HuH-7 (cell line): ENCODE data around the gene MAL.
"Not testable (repeated sequence)": the region's sequence is repeated elsewhere in the genome, so short reads cannot be mapped to it uniquely, and the experiment has no call there.

Experiments
- DNase-seq: peaks from one replicate; pipeline ENCODE4 v3.0.0; 2011; ENCODE audit warnings: low spot score

Gene MAL

GRCh38 chr2:95063086-95063958 lies 37.8 kb downstream of the MAL start:
- no peak for DNase-seq

DNA sequence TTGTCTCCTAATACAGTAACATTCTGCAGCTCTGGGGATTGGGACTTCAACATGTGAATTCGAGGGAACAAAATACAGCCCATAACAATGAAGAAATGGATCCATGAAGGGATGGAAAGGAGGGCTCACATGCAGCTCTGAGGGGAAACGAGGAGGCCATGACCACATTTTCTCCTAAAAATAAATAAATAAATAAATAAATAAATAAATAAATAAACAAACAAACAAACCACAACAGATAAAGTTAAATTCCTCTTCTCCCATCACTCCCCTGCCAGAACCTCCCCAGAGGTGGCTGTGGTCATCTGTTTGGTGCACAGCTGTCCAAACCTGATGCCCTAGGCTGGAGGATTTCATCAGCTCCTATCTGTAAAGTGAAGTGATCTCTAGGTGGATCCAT lies 42.7 kb downstream of the MAL start:
- DNase-seq, result no peak

GRCh38 chr2:95069465-95069864 lies 44.0 kb downstream of the MAL start:
- DNase-seq, result no peak

- DNase-seq, result no peak
Measured at GRCh38 chr2:95071856-95072255, 46.3 kb downstream of the MAL start.

GRCh38 chr2:95072424-95072823 lies 46.9 kb downstream of the MAL start:
- no peak for DNase-seq

DNA sequence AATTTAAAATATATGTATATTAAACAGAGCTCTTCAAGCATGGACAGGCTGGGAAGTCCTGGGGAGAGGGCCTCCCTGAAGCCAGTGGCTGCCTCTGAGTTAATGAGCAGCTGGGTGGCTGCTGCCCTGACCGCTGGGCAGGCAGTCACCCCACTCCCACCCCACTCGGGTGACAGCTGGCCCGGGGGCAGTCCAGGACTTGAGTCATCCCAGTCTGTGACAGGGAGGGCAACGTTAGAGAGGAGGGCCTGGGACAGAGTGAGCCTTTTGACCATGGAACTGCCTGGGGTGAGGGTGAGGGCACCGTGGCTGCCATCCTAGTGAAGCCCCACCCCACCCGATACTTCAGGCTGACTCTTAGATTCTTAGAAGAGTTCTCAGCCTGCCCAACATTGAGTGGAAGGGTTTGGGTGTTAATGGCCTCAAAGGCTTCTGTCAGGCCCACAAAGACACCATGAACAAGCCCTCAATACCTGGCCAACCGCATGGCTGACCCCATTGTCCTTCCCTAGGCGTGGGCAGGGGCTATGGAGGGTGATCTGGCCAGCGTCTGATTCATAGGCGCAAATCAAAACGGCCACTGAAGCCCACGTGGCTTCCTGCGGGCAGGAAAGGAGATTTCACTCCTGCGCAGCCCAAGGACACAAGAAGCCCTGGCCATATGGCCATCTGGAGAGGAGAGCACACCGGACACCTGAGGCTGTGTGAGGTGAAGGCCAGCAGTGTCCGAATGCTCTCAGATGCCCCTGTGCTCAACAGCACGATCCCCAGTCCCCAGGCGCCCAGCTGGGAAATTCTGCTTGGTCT lies 48.6 kb downstream of the MAL start:
- DNase-seq, result no peak

GRCh38 chr2:95074663-95075439 lies 49.3 kb downstream of the MAL start:
- no peak for DNase-seq

DNA sequence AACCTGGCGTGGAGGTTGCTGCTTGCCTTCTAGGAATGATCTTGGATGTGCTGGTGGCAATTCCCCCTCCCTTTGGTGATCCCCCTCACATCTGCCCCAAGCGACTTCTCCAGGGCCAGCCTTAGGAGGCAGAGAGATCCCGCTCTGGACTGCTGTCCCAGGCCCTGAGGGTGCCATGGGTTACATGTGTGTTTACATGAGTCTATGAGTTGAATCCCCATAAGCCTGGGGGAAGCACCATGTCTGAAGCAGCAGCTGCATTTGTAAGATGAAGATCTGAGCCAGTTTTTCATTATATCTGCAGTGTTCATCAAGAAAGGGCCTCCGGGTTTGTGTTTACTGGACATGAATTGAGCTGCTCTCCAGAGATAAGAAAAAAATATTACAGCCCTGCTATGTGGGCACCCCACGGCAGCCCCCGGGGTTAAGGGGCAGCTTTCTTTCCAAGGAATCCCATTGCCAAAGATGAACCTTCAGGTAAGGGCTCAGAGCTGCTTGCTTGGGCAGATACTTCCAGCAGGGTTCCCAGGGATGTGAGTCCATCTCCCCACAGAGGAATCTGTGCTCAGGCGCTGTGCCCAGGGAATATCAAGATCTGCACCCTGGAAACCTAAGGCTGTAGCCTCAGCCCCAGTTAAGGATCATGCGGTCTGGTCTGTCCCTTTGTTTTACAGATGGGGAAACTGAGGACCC lies 50.1 kb downstream of the MAL start:
- no peak for DNase-seq

DNA sequence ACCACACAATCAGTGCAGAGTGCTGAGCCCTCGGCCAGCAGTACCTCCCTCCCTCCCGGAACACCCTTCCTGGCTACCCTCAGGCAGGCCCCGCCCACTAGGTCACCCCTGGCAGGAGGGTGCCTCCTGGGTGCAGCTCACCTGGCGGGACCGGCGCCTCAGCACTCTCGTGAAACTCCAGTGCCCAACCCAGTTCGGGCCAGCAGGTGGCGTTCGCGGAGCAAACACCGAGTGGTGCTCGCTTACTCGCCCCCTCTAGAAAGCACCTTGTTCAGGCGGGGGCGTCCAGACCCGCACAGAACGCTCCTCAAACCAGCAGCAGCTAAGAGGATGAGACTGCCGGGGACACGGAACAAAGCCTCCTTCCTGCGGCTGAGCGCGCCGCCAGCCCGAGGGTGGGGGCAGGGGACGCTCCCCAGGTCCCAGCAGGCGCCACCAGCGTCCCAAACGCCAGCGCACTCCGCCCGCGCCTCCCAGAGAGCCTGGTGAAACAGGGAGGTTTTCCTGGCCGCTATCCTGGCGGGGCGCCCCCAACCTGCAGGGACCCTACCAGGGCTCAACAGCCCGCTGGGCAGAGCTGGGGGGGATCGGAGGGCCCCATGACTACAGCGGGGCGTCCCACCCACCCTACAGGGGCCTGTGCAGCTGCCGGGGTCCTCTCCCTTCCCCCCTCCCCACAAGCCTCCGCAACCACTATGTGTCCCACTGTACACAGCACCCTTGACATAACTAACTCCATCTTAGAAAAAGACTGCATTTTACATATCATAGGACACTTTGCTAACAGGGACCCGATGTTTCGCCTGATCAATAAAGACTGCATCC lies 51.4 kb downstream of the MAL start:
- DNase-seq, result peak; percentile 90

DNA sequence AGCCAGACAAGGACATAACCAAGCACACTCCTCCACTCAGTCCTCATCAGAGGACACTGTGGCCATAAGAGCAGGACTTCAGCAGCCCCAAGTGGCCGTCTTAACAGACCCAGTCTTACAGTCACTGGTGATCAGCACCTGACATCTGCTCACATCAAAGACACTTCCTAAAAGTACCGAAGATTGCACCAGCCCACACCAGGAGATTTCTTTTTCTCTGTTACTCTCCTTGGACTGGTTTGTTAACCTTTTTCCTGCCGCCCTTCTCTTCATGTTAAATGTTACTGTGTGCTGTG lies 52.0 kb downstream of the MAL start:
- DNase-seq, result no peak

GRCh38 chr2:95077861-95078603 lies 52.5 kb downstream of the MAL start:
- DNase-seq, result no peak

- DNase-seq, result no peak
Measured at GRCh38 chr2:95079199-95079683, 53.7 kb downstream of the MAL start.

- no peak for DNase-seq
Measured at GRCh38 chr2:95082477-95082876, 57.0 kb downstream of the MAL start.

- DNase-seq, result no peak
Measured at GRCh38 chr2:95086017-95086416, 60.5 kb downstream of the MAL start.

GRCh38 chr2:95087379-95087778 lies 61.9 kb downstream of the MAL start:
- no peak for DNase-seq

GRCh38 chr2:95091885-95092555 lies 66.5 kb downstream of the MAL start:
- DNase-seq, result no peak

GRCh38 chr2:95098273-95098672 lies 72.8 kb downstream of the MAL start:
- DNase-seq, result not testable (repeated sequence)

- no peak for DNase-seq
Measured at GRCh38 chr2:95099910-95100309, 74.4 kb downstream of the MAL start.
